ENCODE results near the gene FCHO2.

DNA sequence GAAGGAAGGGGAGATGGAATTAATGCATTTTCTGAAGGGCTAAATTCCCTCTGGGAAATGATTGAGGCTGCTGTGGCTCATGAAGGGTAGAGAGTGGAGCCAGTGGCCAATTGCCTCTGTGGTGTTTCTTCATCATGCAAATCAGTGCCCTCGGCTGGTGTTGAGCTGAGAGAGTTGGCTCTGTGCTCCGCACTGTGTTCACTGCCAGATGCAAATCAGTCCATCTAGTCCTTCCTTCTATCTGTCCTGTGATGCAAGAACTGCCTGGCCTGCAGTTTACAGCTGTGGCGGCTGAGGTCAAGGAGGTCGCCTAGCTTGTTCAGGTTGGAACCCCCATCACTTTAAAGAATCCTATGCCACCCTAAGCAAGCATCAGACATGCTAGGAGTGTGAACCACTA lies 170.5 kb downstream of the FCHO2 start:
- TF ChIP-seq, protein P1, sequence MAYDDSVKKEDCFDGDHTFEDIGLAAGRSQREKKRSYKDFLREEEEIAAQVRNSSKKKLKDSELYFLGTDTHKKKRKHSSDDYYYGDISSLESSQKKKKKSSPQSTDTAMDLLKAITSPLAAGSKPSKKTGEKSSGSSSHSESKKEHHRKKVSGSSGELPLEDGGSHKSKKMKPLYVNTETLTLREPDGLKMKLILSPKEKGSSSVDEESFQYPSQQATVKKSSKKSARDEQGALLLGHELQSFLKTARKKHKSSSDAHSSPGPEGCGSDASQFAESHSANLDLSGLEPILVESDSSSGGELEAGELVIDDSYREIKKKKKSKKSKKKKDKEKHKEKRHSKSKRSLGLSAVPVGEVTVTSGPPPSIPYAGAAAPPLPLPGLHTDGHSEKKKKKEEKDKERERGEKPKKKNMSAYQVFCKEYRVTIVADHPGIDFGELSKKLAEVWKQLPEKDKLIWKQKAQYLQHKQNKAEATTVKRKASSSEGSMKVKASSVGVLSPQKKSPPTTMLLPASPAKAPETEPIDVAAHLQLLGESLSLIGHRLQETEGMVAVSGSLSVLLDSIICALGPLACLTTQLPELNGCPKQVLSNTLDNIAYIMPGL (CRISPR knock-in tag; IDR thresholded peaks at IDR 0.05) = no peak
- TF ChIP-seq, protein P2, sequence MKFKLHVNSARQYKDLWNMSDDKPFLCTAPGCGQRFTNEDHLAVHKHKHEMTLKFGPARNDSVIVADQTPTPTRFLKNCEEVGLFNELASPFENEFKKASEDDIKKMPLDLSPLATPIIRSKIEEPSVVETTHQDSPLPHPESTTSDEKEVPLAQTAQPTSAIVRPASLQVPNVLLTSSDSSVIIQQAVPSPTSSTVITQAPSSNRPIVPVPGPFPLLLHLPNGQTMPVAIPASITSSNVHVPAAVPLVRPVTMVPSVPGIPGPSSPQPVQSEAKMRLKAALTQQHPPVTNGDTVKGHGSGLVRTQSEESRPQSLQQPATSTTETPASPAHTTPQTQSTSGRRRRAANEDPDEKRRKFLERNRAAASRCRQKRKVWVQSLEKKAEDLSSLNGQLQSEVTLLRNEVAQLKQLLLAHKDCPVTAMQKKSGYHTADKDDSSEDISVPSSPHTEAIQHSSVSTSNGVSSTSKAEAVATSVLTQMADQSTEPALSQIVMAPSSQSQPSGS (CRISPR knock-in tag; IDR thresholded peaks at IDR 0.05; ENCODE audit: borderline replicate concordance, low read depth) = no peak
- no peak for TF ChIP-seq RORB (CRISPR knock-in tag; IDR thresholded peaks at IDR 0.05)
- TF ChIP-seq, protein P3, sequence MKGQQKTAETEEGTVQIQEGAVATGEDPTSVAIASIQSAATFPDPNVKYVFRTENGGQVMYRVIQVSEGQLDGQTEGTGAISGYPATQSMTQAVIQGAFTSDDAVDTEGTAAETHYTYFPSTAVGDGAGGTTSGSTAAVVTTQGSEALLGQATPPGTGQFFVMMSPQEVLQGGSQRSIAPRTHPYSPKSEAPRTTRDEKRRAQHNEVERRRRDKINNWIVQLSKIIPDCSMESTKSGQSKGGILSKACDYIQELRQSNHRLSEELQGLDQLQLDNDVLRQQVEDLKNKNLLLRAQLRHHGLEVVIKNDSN (CRISPR knock-in tag; IDR thresholded peaks at IDR 0.05) = no peak
- no peak for TF ChIP-seq ZNF263 (CRISPR knock-in tag; IDR thresholded peaks at IDR 0.05; ENCODE audit: low read depth)
- TF ChIP-seq GABPB1 (CRISPR knock-in tag; IDR thresholded peaks at IDR 0.05) = no peak
- TF ChIP-seq, protein P4, sequence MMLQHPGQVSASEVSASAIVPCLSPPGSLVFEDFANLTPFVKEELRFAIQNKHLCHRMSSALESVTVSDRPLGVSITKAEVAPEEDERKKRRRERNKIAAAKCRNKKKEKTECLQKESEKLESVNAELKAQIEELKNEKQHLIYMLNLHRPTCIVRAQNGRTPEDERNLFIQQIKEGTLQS (CRISPR knock-in tag; conservative IDR thresholded peaks at IDR 0.05) = no peak
- TF ChIP-seq NFYB (CRISPR knock-in tag; conservative IDR thresholded peaks at IDR 0.05; ENCODE audit: low read depth) = no peak
- TF ChIP-seq, protein P5, sequence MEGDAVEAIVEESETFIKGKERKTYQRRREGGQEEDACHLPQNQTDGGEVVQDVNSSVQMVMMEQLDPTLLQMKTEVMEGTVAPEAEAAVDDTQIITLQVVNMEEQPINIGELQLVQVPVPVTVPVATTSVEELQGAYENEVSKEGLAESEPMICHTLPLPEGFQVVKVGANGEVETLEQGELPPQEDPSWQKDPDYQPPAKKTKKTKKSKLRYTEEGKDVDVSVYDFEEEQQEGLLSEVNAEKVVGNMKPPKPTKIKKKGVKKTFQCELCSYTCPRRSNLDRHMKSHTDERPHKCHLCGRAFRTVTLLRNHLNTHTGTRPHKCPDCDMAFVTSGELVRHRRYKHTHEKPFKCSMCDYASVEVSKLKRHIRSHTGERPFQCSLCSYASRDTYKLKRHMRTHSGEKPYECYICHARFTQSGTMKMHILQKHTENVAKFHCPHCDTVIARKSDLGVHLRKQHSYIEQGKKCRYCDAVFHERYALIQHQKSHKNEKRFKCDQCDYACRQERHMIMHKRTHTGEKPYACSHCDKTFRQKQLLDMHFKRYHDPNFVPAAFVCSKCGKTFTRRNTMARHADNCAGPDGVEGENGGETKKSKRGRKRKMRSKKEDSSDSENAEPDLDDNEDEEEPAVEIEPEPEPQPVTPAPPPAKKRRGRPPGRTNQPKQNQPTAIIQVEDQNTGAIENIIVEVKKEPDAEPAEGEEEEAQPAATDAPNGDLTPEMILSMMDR (IDR thresholded peaks at IDR 0.05) = no peak
- TF ChIP-seq NR2C2 (CRISPR knock-in tag; IDR thresholded peaks at IDR 0.05) = no peak
